ENCODE measurements around the gene PPARG. TPM values are rescaled to one million over a fixed set of nuclear protein-coding genes. Genes with fewer than 3 reads are reported as not detected.

The PPARG gene
- total RNA-seq, 1 experiment from 2014 or later: 71.6 TPM

- H3K4me2 ChIP-seq (ENCODE audit: low read length): peak overlapping the region; percentile 72
- ATAC-seq (peak; percentile 91), DNase-seq (ENCODE audit: low read depth, low spot score) (peak; percentile 92)
- POLR2A ChIA-PET: interaction anchor here (0.6 to 1.8 kb wide), 4 partner anchors 9 to 128 kb away, joined by 3 to 5 read pairs (median 4); no protein-coding TSS in a partner anchor
- RAD21 ChIA-PET (ENCODE audit: low non-redundant PET in 1 of 2, low total read pairs in 2 of 2, uncharacterized antibody in 2 of 2, unreplicated experiment in 2 of 2): interaction anchor here (0.6 to 1.0 kb wide), 4 partner anchors 8 to 245 kb away, joined by 3 to 5 read pairs (median 4); no protein-coding TSS in a partner anchor
- H3K27ac ChIP-seq (ENCODE audit: low read depth, low read length): peak overlapping the region; percentile 72
- no peaks in the 10 kb centered on the region for H3K27me3 ChIP-seq (ENCODE audit: insufficient read depth, low read length)
- H3K4me3 ChIP-seq (replicated peaks in 1 of 2; ENCODE audit: low read depth in 1 of 2, low read length in 2 of 2): peak overlapping the region in 1 of 2 experiments; percentile 38; a peak in 2 of 4 replicates
- CTCF ChIA-PET: interaction anchor here (0.6 to 3.8 kb wide), 5 partner anchors 8 to 335 kb away, joined by 3 to 23 read pairs (median 5); no protein-coding TSS in a partner anchor
- no peaks in the 10 kb centered on the region for H3K79me2 ChIP-seq (ENCODE audit: insufficient read depth, low read length)
- H2AFZ ChIP-seq (ENCODE audit: low read depth, low read length, poor library complexity, severe bottlenecking): peak overlapping the region; percentile 76
- H3K4me1 ChIP-seq (ENCODE audit: control insufficient read depth in 1 of 2, insufficient read depth in 2 of 2, low read length in 2 of 2): peaks cover 26 to 54% of the 10 kb centered on the region in 2 experiments
- intact Hi-C loops (cut with micrococcal nuclease): loop anchor here (1.0 to 5.0 kb wide), 3 partner anchors 28 to 184 kb away; partner anchors contain the start of gene PPARG
- H4K20me1 ChIP-seq (ENCODE audit: insufficient read depth): no peaks in the 10 kb centered on the region
- no peaks in the 10 kb centered on the region for H3K36me3 ChIP-seq (ENCODE audit: control insufficient read depth in 1 of 2, insufficient read depth in 2 of 2, low read length in 2 of 2)
- no peaks in the 10 kb centered on the region for H3K9me2 ChIP-seq (ENCODE audit: insufficient read depth)
- peak overlapping the region; percentile 41 for H3K9ac ChIP-seq (ENCODE audit: low read length)
- no TSS peak for BruUV-seq (replicated peaks)
- H3K9me3 ChIP-seq (ENCODE audit: control insufficient read depth in 1 of 2, insufficient read depth in 1 of 2, low read depth in 1 of 2, low read length in 2 of 2): no peaks in the 10 kb centered on the region
- TF ChIP-seq CTCF (IDR thresholded peaks at IDR 0.05 in 2 of 3, conservative IDR thresholded peaks at IDR 0.05 in 1 of 3; ENCODE audit: borderline replicate concordance in 1 of 3, insufficient read depth in 1 of 3, low read depth in 2 of 3, low read length in 2 of 3) (peak in 2 of 3 experiments; percentile 28 to 37; a peak in 3 of 6 replicates), CBX3 (IDR thresholded peaks at IDR 0.05; ENCODE audit: low read depth) (peak; percentile 91), SRF (IDR thresholded peaks at IDR 0.05; ENCODE audit: low read depth) (no peak; the same call in 1 of the 2 replicates), SIN3A (IDR thresholded peaks at IDR 0.05; ENCODE audit: low read depth) (peak; percentile 55), ZFX (IDR thresholded peaks at IDR 0.05) (no peak), CEBPB (IDR thresholded peaks at IDR 0.05; ENCODE audit: low read depth) (peak; percentile 73; the same call in 1 of the 2 replicates), EGR1 (IDR thresholded peaks at IDR 0.05; ENCODE audit: low read depth) (peak; percentile 68), SP1 (IDR thresholded peaks at IDR 0.05; ENCODE audit: low read depth) (peak; percentile 91), YY1 (IDR thresholded peaks at IDR 0.05; ENCODE audit: extremely low read depth, insufficient replicate concordance, low read depth, low read length) (no peak), JUND (IDR thresholded peaks at IDR 0.05) (peak; percentile 97), EZH2 (IDR thresholded peaks at IDR 0.05) (no peak), POLR2AphosphoS5 (IDR thresholded peaks at IDR 0.05; ENCODE audit: low read depth, low read length) (peak; percentile 55; the same call in 1 of the 2 replicates), EZH2phosphoT487 (IDR thresholded peaks at IDR 0.05; ENCODE audit: borderline replicate concordance) (no peak), ZNF274 (IDR thresholded peaks at IDR 0.05; ENCODE audit: low read depth, low read length) (no peak), POLR2A (IDR thresholded peaks at IDR 0.05; ENCODE audit: borderline replicate concordance, extremely low read depth, insufficient read depth, insufficient read length) (no peak), ELF1 (IDR thresholded peaks at IDR 0.05; ENCODE audit: borderline replicate concordance, low read depth) (no peak)
- TF ChIP-seq, protein P1, sequence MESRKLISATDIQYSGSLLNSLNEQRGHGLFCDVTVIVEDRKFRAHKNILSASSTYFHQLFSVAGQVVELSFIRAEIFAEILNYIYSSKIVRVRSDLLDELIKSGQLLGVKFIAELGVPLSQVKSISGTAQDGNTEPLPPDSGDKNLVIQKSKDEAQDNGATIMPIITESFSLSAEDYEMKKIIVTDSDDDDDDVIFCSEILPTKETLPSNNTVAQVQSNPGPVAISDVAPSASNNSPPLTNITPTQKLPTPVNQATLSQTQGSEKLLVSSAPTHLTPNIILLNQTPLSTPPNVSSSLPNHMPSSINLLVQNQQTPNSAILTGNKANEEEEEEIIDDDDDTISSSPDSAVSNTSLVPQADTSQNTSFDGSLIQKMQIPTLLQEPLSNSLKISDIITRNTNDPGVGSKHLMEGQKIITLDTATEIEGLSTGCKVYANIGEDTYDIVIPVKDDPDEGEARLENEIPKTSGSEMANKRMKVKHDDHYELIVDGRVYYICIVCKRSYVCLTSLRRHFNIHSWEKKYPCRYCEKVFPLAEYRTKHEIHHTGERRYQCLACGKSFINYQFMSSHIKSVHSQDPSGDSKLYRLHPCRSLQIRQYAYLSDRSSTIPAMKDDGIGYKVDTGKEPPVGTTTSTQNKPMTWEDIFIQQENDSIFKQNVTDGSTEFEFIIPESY (IDR thresholded peaks at IDR 0.05; ENCODE audit: extremely low read depth, insufficient replicate concordance, low read length): peak; percentile 14
- TF ChIP-seq, protein P2, sequence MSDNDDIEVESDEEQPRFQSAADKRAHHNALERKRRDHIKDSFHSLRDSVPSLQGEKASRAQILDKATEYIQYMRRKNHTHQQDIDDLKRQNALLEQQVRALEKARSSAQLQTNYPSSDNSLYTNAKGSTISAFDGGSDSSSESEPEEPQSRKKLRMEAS (IDR thresholded peaks at IDR 0.05): peak; percentile 88
- TF ChIP-seq, protein P3, sequence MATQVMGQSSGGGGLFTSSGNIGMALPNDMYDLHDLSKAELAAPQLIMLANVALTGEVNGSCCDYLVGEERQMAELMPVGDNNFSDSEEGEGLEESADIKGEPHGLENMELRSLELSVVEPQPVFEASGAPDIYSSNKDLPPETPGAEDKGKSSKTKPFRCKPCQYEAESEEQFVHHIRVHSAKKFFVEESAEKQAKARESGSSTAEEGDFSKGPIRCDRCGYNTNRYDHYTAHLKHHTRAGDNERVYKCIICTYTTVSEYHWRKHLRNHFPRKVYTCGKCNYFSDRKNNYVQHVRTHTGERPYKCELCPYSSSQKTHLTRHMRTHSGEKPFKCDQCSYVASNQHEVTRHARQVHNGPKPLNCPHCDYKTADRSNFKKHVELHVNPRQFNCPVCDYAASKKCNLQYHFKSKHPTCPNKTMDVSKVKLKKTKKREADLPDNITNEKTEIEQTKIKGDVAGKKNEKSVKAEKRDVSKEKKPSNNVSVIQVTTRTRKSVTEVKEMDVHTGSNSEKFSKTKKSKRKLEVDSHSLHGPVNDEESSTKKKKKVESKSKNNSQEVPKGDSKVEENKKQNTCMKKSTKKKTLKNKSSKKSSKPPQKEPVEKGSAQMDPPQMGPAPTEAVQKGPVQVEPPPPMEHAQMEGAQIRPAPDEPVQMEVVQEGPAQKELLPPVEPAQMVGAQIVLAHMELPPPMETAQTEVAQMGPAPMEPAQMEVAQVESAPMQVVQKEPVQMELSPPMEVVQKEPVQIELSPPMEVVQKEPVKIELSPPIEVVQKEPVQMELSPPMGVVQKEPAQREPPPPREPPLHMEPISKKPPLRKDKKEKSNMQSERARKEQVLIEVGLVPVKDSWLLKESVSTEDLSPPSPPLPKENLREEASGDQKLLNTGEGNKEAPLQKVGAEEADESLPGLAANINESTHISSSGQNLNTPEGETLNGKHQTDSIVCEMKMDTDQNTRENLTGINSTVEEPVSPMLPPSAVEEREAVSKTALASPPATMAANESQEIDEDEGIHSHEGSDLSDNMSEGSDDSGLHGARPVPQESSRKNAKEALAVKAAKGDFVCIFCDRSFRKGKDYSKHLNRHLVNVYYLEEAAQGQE (IDR thresholded peaks at IDR 0.05; ENCODE audit: low read depth): no peak
- TF ChIP-seq, protein P4, sequence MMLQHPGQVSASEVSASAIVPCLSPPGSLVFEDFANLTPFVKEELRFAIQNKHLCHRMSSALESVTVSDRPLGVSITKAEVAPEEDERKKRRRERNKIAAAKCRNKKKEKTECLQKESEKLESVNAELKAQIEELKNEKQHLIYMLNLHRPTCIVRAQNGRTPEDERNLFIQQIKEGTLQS (IDR thresholded peaks at IDR 0.05): no peak; the same call in 1 of the 2 replicates
These were observed 182.4 kb downstream of the PPARG start for GRCh38 chr3:12471241-12471640.
